Thymus (tissue), 11 donors: ENCODE data around the gene KIAA1614. TPM values are rescaled to one million over a fixed set of nuclear protein-coding genes. Genes with fewer than 3 reads are reported as not detected.

Experiments
- DNase-seq, 9 donors: peaks; one replicate each; pipeline ENCODE4 v3.0.0-alpha.2; 2013; ENCODE audit warnings: low spot score in 9 of 9, low read depth in 6 of 9, missing footprints in 1 of 9
- H3K27ac ChIP-seq, 2 donors: one replicate each; pipeline ENCODE4 v1.5.1; 2013; ENCODE audit warnings: control low read depth in 1 of 2, low read depth in 1 of 2, low read length in 1 of 2, mild to moderate bottlenecking in 1 of 2, moderate library complexity in 1 of 2
- H3K27me3 ChIP-seq, 2 donors: one replicate each; pipeline ENCODE4 v1.5.1; 2013; ENCODE audit warnings: low read length in 1 of 2; ENCODE audit not compliant: control insufficient read depth in 2 of 2, insufficient read depth in 1 of 2
- H3K36me3 ChIP-seq, 2 donors: one replicate each; pipeline ENCODE4 v1.5.1; 2013; ENCODE audit warnings: low read length in 1 of 2, mild to moderate bottlenecking in 1 of 2, moderate library complexity in 1 of 2; ENCODE audit not compliant: control insufficient read depth in 2 of 2, insufficient read depth in 2 of 2
- H3K4me1 ChIP-seq, 2 donors: one replicate each; pipeline ENCODE4 v1.5.1; 2013; ENCODE audit warnings: low read length in 2 of 2; ENCODE audit not compliant: control insufficient read depth in 2 of 2, insufficient read depth in 2 of 2
- H3K4me3 ChIP-seq, 2 donors: one replicate each; pipeline ENCODE4 v1.5.1; 2013; ENCODE audit warnings: low read length in 2 of 2, control low read depth in 1 of 2, mild to moderate bottlenecking in 1 of 2
- H3K9me3 ChIP-seq, 2 donors: one replicate each; pipeline ENCODE4 v1.5.1; 2013; ENCODE audit warnings: low read length in 1 of 2, mild to moderate bottlenecking in 1 of 2; ENCODE audit not compliant: control insufficient read depth in 2 of 2, insufficient read depth in 1 of 2
- WGBS: extraction: QIAGEN DNeasy Blood & Tissue Kit; methylation state at CpG from one replicate; pipeline ENCODE4 v1.1.7; 2013; 5-methylcytosine and 5-hydroxymethylcytosine counted together
- polyA plus RNA-seq: library from polyadenylated mRNA; stranded (reverse); fragments of 200-250 nt; gene quantifications from one replicate; pipeline ENCODE4 v1.2.3, GENCODE V29; 2013
- total RNA-seq: library from RNA; stranded (reverse); fragments of 120-200 nt; gene quantifications from one replicate; pipeline ENCODE4 v1.2.4, GENCODE V29; 2013
- donor health status: healthy.

Gene KIAA1614
- total and polyA plus RNA-seq, 2 donors, result 0.84 to 0.94 TPM

GRCh38 chr1:180970333-180971079, 57.8 kb downstream of the KIAA1614 start:
- Histone ChIP-seq H3K4me1 (peaks cover 2 to 15% of the 10 kb centered on the region in 2 donors), H3K4me3 (no peak overlapping the region), H3K27ac (no peak overlapping the region), H3K36me3 (peaks cover 23 to 73% of the 10 kb centered on the region in 2 donors), H3K27me3 (no peaks in the 10 kb centered on the region), H3K9me3 (no peaks in the 10 kb centered on the region)
- no peak for DNase-seq
- WGBS, result 94% methylated on average over 15 of the region's 15 CpGs

- 97% methylated on average over 8 of the region's 8 CpGs for WGBS
- H3K27ac ChIP-seq, result no peak overlapping the region
- peaks cover 32 to 74% of the 10 kb centered on the region in 2 donors for H3K36me3 ChIP-seq
- peaks cover 0 to 2% of the 10 kb centered on the region in 2 donors for H3K9me3 ChIP-seq
- peaks cover 2 to 19% of the 10 kb centered on the region in 2 donors for H3K4me1 ChIP-seq
- DNase-seq, result no peak
- H3K27me3 ChIP-seq, result no peaks in the 10 kb centered on the region
- H3K4me3 ChIP-seq, result no peak overlapping the region
These were observed 58.7 kb downstream of the KIAA1614 start for GRCh38 chr1:180971273-180971997.

GRCh38 chr1:180973369-180973768, 60.7 kb downstream of the KIAA1614 start:
- no peak for DNase-seq
- H3K4me1 ChIP-seq, result peaks cover 8 to 21% of the 10 kb centered on the region in 2 donors
- no peak overlapping the region for H3K4me3 ChIP-seq
- H3K27ac ChIP-seq, result no peak overlapping the region
- peaks cover 0 to 2% of the 10 kb centered on the region in 2 donors for H3K9me3 ChIP-seq
- H3K36me3 ChIP-seq, result peaks cover 43 to 83% of the 10 kb centered on the region in 2 donors
- 95% methylated on average over 4 of the region's 4 CpGs for WGBS
- H3K27me3 ChIP-seq, result no peaks in the 10 kb centered on the region

GRCh38 chr1:180974236-180974635, 61.5 kb downstream of the KIAA1614 start:
- Histone ChIP-seq H3K27ac (no peak overlapping the region), H3K9me3 (peaks cover 0 to 2% of the 10 kb centered on the region in 2 donors), H3K27me3 (no peaks in the 10 kb centered on the region), H3K36me3 (peaks cover 42 to 79% of the 10 kb centered on the region in 2 donors), H3K4me3 (no peak overlapping the region), H3K4me1 (peaks cover 12 to 25% of the 10 kb centered on the region in 2 donors)
- DNase-seq, result no peak
- 71% methylated on average over 4 of the region's 4 CpGs for WGBS

GRCh38 chr1:180975551-180975950, 62.9 kb downstream of the KIAA1614 start:
- peaks cover 42 to 67% of the 10 kb centered on the region in 2 donors for H3K36me3 ChIP-seq
- H3K9me3 ChIP-seq, result peaks cover 0 to 2% of the 10 kb centered on the region in 2 donors
- no peak overlapping the region for H3K4me3 ChIP-seq
- H3K27ac ChIP-seq, result no peak overlapping the region
- no peaks in the 10 kb centered on the region for H3K27me3 ChIP-seq
- 93% methylated on average over 4 of the region's 4 CpGs for WGBS
- no peak for DNase-seq
- peaks cover 16 to 22% of the 10 kb centered on the region in 2 donors for H3K4me1 ChIP-seq

- DNase-seq, result no peak
- 98% methylated on average over 12 of the region's 12 CpGs for WGBS
- Histone ChIP-seq H3K4me3 (no peak overlapping the region), H3K9me3 (peaks cover 0 to 2% of the 10 kb centered on the region in 2 donors), H3K4me1 (peaks cover 17 to 29% of the 10 kb centered on the region in 2 donors), H3K27ac (no peak overlapping the region), H3K27me3 (no peaks in the 10 kb centered on the region), H3K36me3 (peaks cover 39 to 65% of the 10 kb centered on the region in 2 donors)
These were observed 63.5 kb downstream of the KIAA1614 start for GRCh38 chr1:180976191-180976590.

- no peaks in the 10 kb centered on the region for H3K27me3 ChIP-seq
- no peak overlapping the region for H3K4me3 ChIP-seq
- H3K9me3 ChIP-seq, result peaks cover 0 to 2% of the 10 kb centered on the region in 2 donors
- WGBS, result 96% methylated on average over 6 of the region's 6 CpGs
- peaks cover 22 to 35% of the 10 kb centered on the region in 2 donors for H3K4me1 ChIP-seq
- H3K27ac ChIP-seq, result no peak overlapping the region
- peaks cover 33 to 59% of the 10 kb centered on the region in 2 donors for H3K36me3 ChIP-seq
- DNase-seq, result no peak
These were observed 64.1 kb downstream of the KIAA1614 start for GRCh38 chr1:180976732-180977357.

- H3K36me3 ChIP-seq, result peaks cover 28 to 52% of the 10 kb centered on the region in 2 donors
- peak in 8 of 9 donors; percentile 47 to 93 (median 82) for DNase-seq
These were observed 69.1 kb downstream of the KIAA1614 start for GRCh38 chr1:180981596-180982387.

More at GRCh38 chr1:180981596-180982387, 69.1 kb downstream of the KIAA1614 start:
- Histone ChIP-seq H3K4me1 (peaks cover 29 to 36% of the 10 kb centered on the region in 2 donors), H3K9me3 (no peaks in the 10 kb centered on the region), H3K27ac (peak overlapping the region in 1 of 2 donors; percentile 64), H3K4me3 (no peak overlapping the region), H3K27me3 (no peaks in the 10 kb centered on the region)
- WGBS, result 35% methylated on average over 11 of the region's 11 CpGs
